Stomach (tissue), 4 donors: ENCODE results near the gene MXI1.

Source experiments
- POLR2A ChIP-seq, 4 donors: fragments of 450-650 bp; IDR thresholded peaks; one replicate each; pipeline ENCODE4 v1.6.1; 2016; ENCODE audit warnings: antibody characterized with exemption in 4 of 4, control low read depth in 2 of 4, mild to moderate bottlenecking in 1 of 4, moderate library complexity in 1 of 4
- POLR2AphosphoS5 ChIP-seq, 3 donors: sonication (generic); formaldehyde crosslinking; IDR thresholded peaks; one replicate each; pipeline ENCODE4 v1.6.1; 2016; ENCODE audit warnings: antibody characterized with exemption in 3 of 3
- TF ChIP-seq, protein P1 (sequence below), 7 experiments: fragments of 450-650 bp in 4 of 7; fragments of 200-600 bp in 3 of 7; sonication (generic) in 3 of 7; IDR thresholded peaks; one replicate each; pipeline ENCODE4 v1.5.1; 2016 to 2019; ENCODE audit warnings: antibody characterized with exemption in 7 of 7, control low read depth in 2 of 7, mild to moderate bottlenecking in 1 of 7

DNA sequence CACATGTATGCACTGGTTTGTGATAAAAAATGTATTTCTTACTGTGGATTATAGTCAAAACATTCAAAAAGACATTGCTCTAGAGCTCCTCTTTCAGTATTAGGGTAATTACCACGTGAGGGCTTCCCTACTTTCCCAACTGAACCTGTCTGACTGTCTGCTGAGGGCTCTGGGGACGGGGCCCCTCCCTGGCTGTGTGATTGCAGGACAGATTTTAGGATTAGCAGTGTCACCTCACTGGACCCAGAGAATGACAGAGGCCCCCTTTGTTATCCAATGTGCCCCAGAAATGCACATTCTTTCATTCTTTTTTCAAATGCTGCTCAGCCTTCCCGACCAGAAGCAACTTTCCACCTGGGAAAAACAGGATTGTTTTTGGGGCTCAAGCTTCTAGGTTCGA lies 43.6 kb upstream of the MXI1 start:
- TF ChIP-seq, protein P1, sequence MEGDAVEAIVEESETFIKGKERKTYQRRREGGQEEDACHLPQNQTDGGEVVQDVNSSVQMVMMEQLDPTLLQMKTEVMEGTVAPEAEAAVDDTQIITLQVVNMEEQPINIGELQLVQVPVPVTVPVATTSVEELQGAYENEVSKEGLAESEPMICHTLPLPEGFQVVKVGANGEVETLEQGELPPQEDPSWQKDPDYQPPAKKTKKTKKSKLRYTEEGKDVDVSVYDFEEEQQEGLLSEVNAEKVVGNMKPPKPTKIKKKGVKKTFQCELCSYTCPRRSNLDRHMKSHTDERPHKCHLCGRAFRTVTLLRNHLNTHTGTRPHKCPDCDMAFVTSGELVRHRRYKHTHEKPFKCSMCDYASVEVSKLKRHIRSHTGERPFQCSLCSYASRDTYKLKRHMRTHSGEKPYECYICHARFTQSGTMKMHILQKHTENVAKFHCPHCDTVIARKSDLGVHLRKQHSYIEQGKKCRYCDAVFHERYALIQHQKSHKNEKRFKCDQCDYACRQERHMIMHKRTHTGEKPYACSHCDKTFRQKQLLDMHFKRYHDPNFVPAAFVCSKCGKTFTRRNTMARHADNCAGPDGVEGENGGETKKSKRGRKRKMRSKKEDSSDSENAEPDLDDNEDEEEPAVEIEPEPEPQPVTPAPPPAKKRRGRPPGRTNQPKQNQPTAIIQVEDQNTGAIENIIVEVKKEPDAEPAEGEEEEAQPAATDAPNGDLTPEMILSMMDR (IDR thresholded peaks at IDR 0.05): no peak
- TF ChIP-seq POLR2A (IDR thresholded peaks at IDR 0.05) (no peak), POLR2AphosphoS5 (IDR thresholded peaks at IDR 0.05) (no peak)
